HG03060 (cell line): ENCODE data around the gene CMBL.

Experiments
- ATAC-seq: cut with Tn5 transposase; IDR thresholded peaks from one replicate; pipeline ENCODE4 v1.9.1; 2021; ENCODE audit warnings: low read depth, moderate number of reproducible peaks; ENCODE audit not compliant: unreplicated experiment

CMBL gene

GRCh38 chr5:10311595-10312425 is 4.1 kb upstream of the CMBL start:
- no peak for ATAC-seq

- peak; percentile 70 for ATAC-seq
Observed at GRCh38 chr5:10310835-10311570, 3.3 kb upstream of the CMBL start.

GRCh38 chr5:10310066-10310779 is 2.5 kb upstream of the CMBL start:
- ATAC-seq, result no peak

GRCh38 chr5:10308844-10309243 is 1.1 kb upstream of the CMBL start:
- no peak for ATAC-seq

- no peak for ATAC-seq
Observed at GRCh38 chr5:10306806-10307205, 896 bp downstream of the CMBL start.

GRCh38 chr5:10306114-10306513 is 1.6 kb downstream of the CMBL start:
- ATAC-seq, result no peak

- ATAC-seq, result no peak
Observed at GRCh38 chr5:10304932-10305331, 2.8 kb downstream of the CMBL start.

- no peak for ATAC-seq
Observed at GRCh38 chr5:10303699-10304170, 4.0 kb downstream of the CMBL start.

GRCh38 chr5:10303201-10303600 is 4.5 kb downstream of the CMBL start:
- no peak for ATAC-seq

- no peak for ATAC-seq
Observed at GRCh38 chr5:10301842-10302610, 5.7 kb downstream of the CMBL start.

- no peak for ATAC-seq
Observed at GRCh38 chr5:10301266-10301665, 6.4 kb downstream of the CMBL start.

GRCh38 chr5:10300246-10300645 is 7.5 kb downstream of the CMBL start:
- no peak for ATAC-seq

GRCh38 chr5:10297646-10298204 is 10.0 kb downstream of the CMBL start:
- no peak for ATAC-seq

GRCh38 chr5:10295619-10296326 is 11.9 kb downstream of the CMBL start:
- ATAC-seq, result no peak

GRCh38 chr5:10293907-10294662 is 13.6 kb downstream of the CMBL start:
- no peak for ATAC-seq

- no peak for ATAC-seq
Observed at GRCh38 chr5:10291692-10292339, 15.9 kb downstream of the CMBL start.

GRCh38 chr5:10290438-10290837 is 17.3 kb downstream of the CMBL start:
- no peak for ATAC-seq

GRCh38 chr5:10289991-10290390 is 17.7 kb downstream of the CMBL start:
- no peak for ATAC-seq
